AG04450 (cell line): ENCODE results near the gene HPS4. TPM values are rescaled to one million over a fixed set of nuclear protein-coding genes. Genes with fewer than 3 reads are reported as not detected.

Source experiments
- CTCF ChIA-PET: fragments of 300-600, 350-600 bp; formaldehyde crosslinking; extraction: SDS; loops from one replicate; lab custom pipeline; 2022; ENCODE audit warnings: antibody characterized with exemption, inconsistent platforms; lab: Charles Lee
- POLR2A ChIA-PET: fragments of 350-600 bp; formaldehyde crosslinking; extraction: SDS; loops from one replicate; lab custom pipeline; 2021; ENCODE audit warnings: antibody characterized with exemption, inconsistent platforms; lab: Yijun Ruan, JAX
- DNase-seq: peaks from one replicate; pipeline ENCODE4 v3.0.0-alpha.2; 2011; ENCODE audit warnings: low read depth, low spot score
- H3K27ac ChIP-seq: one replicate; pipeline ENCODE4 v1.5.1; 2012; ENCODE audit warnings: low read depth, low read length, control low read depth
- H3K27me3 ChIP-seq: one replicate; pipeline ENCODE4 v1.6.0; 2012; ENCODE audit warnings: low read length; ENCODE audit not compliant: control insufficient read depth, insufficient read depth
- H3K4me3 ChIP-seq: 2 replicates; pipeline ENCODE4 v1.5.1; 2011; ENCODE audit warnings: mild to moderate bottlenecking, low read depth, low read length, control low read depth
- H3K9me3 ChIP-seq: 2 replicates; pipeline ENCODE4 v1.5.1; 2012; ENCODE audit warnings: low read length; ENCODE audit not compliant: control insufficient read depth, insufficient read depth
- CTCF ChIP-seq: IDR thresholded peaks from 2 replicates; pipeline ENCODE4 v1.5.1; 2011; ENCODE audit warnings: low read depth, low read length, control low read depth, inconsistent platforms
- polyA plus RNA-seq: library from polyadenylated mRNA; depleted of rRNA; stranded (reverse); fragments of >200 nt; gene quantifications from 2 replicates; pipeline ENCODE4 v1.2.3, GENCODE V29; 2011

HPS4 gene
- polyA plus RNA-seq, 1 experiment: 30.9 TPM

DNA sequence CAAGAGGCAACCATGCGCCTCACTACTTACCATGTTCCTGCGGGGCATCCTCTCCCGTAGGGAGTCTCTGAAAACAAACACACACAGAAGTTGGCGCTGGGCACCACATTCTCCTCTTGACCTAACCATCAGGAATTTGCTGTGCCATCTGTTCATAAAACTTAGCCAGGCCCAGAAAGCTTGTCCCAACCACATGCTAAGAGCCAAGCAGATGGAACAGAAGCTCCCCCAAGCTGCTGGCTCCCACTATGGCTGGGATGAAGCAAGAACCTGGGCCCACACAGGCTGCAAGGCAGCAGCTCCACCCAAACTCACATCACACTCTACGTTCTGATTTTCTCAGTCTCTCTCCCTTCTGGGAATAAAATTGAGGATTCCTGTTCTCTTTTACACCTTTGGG, 17.4 kb downstream of the HPS4 start:
- Histone ChIP-seq H3K27ac (no peak overlapping the region), H3K9me3 (no peaks in the 10 kb centered on the region), H3K4me3 (no peak overlapping the region), H3K27me3 (no peaks in the 10 kb centered on the region)
- no peak for TF ChIP-seq CTCF
- no peak for DNase-seq
- CTCF ChIA-PET: interaction anchor here (0.7 kb wide), 1 partner anchor 101 kb away, joined by 3 read pairs; no protein-coding TSS in a partner anchor
- POLR2A ChIA-PET: no interaction called here

- ChIA-PET CTCF (interaction anchor here (0.5 to 6.3 kb wide), 3 partner anchors 67 to 199 kb away, joined by 3 to 258 read pairs (median 85); no protein-coding TSS in a partner anchor), POLR2A (no interaction called here)
- H3K27ac ChIP-seq: no peak overlapping the region
- no peaks in the 10 kb centered on the region for H3K27me3 ChIP-seq
- H3K4me3 ChIP-seq: no peak overlapping the region
- no peak for DNase-seq
- no peak for TF ChIP-seq CTCF
- no peaks in the 10 kb centered on the region for H3K9me3 ChIP-seq
Measured at GRCh38 chr22:26464312-26464711, 19.3 kb downstream of the HPS4 start.

GRCh38 chr22:26463688-26464087, 19.9 kb downstream of the HPS4 start:
- H3K27ac ChIP-seq: no peak overlapping the region
- no peak for DNase-seq
- H3K9me3 ChIP-seq: no peaks in the 10 kb centered on the region
- POLR2A ChIA-PET: no interaction called here
- no peaks in the 10 kb centered on the region for H3K27me3 ChIP-seq
- no peak for TF ChIP-seq CTCF
- CTCF ChIA-PET: interaction anchor here (0.5 to 6.3 kb wide), 3 partner anchors 67 to 200 kb away, joined by 3 to 258 read pairs (median 85); no protein-coding TSS in a partner anchor
- H3K4me3 ChIP-seq: no peak overlapping the region

- Histone ChIP-seq H3K9me3 (no peaks in the 10 kb centered on the region), H3K4me3 (no peak overlapping the region), H3K27me3 (no peaks in the 10 kb centered on the region), H3K27ac (no peak overlapping the region)
- DNase-seq: no peak
- ChIA-PET POLR2A (no interaction called here), CTCF (interaction anchor here (1.3 to 6.3 kb wide), 5 partner anchors 12 to 99 kb away, joined by 4 to 258 read pairs (median 9); no protein-coding TSS in a partner anchor)
- no peak for TF ChIP-seq CTCF
Measured at GRCh38 chr22:26463101-26463661, 20.4 kb downstream of the HPS4 start.

DNA sequence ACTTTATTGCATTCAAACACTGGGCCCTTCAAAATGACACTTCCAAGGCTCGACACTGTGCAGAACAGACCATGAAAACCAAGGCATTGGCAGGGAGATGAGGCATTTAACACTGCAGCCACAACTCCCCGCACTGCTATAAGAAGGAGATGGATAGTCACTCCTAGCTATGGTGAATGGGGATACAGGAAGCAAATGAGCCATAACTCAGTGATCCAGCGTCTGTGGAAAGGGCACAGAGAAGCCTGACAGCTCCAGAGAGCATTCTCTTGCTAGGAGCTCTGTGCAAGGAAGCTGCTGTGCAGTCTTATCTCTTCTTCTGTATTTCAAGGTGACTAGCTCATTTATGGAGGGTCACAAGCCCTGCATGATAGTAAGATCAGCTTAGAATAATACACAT, 20.9 kb downstream of the HPS4 start:
- CTCF ChIA-PET: interaction anchor here (1.2 to 6.3 kb wide), 9 partner anchors 11 to 209 kb away, joined by 3 to 258 read pairs (median 9); no protein-coding TSS in a partner anchor
- no peak for DNase-seq
- no peak overlapping the region for H3K4me3 ChIP-seq
- POLR2A ChIA-PET: no interaction called here
- no peaks in the 10 kb centered on the region for H3K9me3 ChIP-seq
- no peak overlapping the region for H3K27ac ChIP-seq
- no peaks in the 10 kb centered on the region for H3K27me3 ChIP-seq
- no peak for TF ChIP-seq CTCF
